Measurements from ENCODE around the gene CHMP4A. TPM values are rescaled to one million over a fixed set of nuclear protein-coding genes. Genes with fewer than 3 reads are reported as not detected.
"Not testable (repeated sequence)": the region's sequence is repeated elsewhere in the genome, so short reads cannot be mapped to it uniquely, and the experiment has no call there.

Gene CHMP4A
- total RNA-seq, 1 experiment from 2014 or later = 58.3 TPM

- Histone ChIP-seq H2AFZ (ENCODE audit: low read length) (no peak overlapping the region), H3F3A (ENCODE audit: low read length, unreplicated experiment) (peaks cover 5% of the 10 kb centered on the region), H3K27ac (ENCODE audit: low read length) (no peak overlapping the region), H3K4me1 (ENCODE audit: insufficient read depth, low read length) (peaks cover 4% of the 10 kb centered on the region; the same call in 1 of the 2 replicates), H3K27me3 (ENCODE audit: low read length) (no peaks in the 10 kb centered on the region), H3K36me3 (ENCODE audit: low read depth, low read length) (peaks cover 6% of the 10 kb centered on the region; the same call in 1 of the 2 replicates), H4K20me1 (ENCODE audit: low read length) (no peaks in the 10 kb centered on the region), H3K4me3 (ENCODE audit: low read length) (no peak overlapping the region), H3K4me2 (ENCODE audit: low read length) (no peak overlapping the region), H3K9me3 (ENCODE audit: low read length) (no peaks in the 10 kb centered on the region), H3K9me2 (replicated peaks; ENCODE audit: low read length) (no peaks in the 10 kb centered on the region), H3K79me2 (ENCODE audit: low read length) (peaks cover 37% of the 10 kb centered on the region), H3K9ac (ENCODE audit: low read length) (no peak overlapping the region)
- CTCF ChIA-PET = no interaction called here
- intact Hi-C loops (cut with micrococcal nuclease) = loop anchor here (5.0 kb wide), 1 partner anchor 78 kb away; the partner anchor contains the start of genes DHRS1 and NOP9
- POLR2A ChIA-PET (ENCODE audit: unreplicated experiment) = no interaction called here
- TF ChIP-seq, protein P1, sequence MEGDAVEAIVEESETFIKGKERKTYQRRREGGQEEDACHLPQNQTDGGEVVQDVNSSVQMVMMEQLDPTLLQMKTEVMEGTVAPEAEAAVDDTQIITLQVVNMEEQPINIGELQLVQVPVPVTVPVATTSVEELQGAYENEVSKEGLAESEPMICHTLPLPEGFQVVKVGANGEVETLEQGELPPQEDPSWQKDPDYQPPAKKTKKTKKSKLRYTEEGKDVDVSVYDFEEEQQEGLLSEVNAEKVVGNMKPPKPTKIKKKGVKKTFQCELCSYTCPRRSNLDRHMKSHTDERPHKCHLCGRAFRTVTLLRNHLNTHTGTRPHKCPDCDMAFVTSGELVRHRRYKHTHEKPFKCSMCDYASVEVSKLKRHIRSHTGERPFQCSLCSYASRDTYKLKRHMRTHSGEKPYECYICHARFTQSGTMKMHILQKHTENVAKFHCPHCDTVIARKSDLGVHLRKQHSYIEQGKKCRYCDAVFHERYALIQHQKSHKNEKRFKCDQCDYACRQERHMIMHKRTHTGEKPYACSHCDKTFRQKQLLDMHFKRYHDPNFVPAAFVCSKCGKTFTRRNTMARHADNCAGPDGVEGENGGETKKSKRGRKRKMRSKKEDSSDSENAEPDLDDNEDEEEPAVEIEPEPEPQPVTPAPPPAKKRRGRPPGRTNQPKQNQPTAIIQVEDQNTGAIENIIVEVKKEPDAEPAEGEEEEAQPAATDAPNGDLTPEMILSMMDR (conservative IDR thresholded peaks at IDR 0.05; ENCODE audit: low read depth, low read length) = no peak
- ATAC-seq (no peak), DNase-seq (no peak)
- BruUV-seq (replicated peaks) = no TSS peak
Measured at GRCh38 chr14:24219080-24219479, 5.8 kb upstream of the CHMP4A start.

GRCh38 chr14:24216876-24217275, 3.6 kb upstream of the CHMP4A start:
- H3K27me3 ChIP-seq (ENCODE audit: low read length); H3K4me2 ChIP-seq (ENCODE audit: low read length); H3K27ac ChIP-seq (ENCODE audit: low read length); BruUV-seq (replicated peaks); H3K4me3 ChIP-seq (ENCODE audit: low read length); DNase-seq; ATAC-seq; CTCF ChIA-PET; H4K20me1 ChIP-seq (ENCODE audit: low read length); H3K9me2 ChIP-seq (replicated peaks; ENCODE audit: low read length); H3K36me3 ChIP-seq (ENCODE audit: low read depth, low read length); H3F3A ChIP-seq (ENCODE audit: low read length, unreplicated experiment); H2AFZ ChIP-seq (ENCODE audit: low read length); H3K9me3 ChIP-seq (ENCODE audit: low read length); H3K9ac ChIP-seq (ENCODE audit: low read length); POLR2A ChIA-PET (ENCODE audit: unreplicated experiment): not testable (repeated sequence)
- intact Hi-C loops (cut with micrococcal nuclease) = loop anchor here (2.0 to 5.0 kb wide), 2 partner anchors 16 to 80 kb away; partner anchors contain the start of genes DHRS1, GMPR2, NEDD8 and NOP9
- Histone ChIP-seq H3K79me2 (ENCODE audit: low read length) (peaks cover 30% of the 10 kb centered on the region), H3K4me1 (ENCODE audit: insufficient read depth, low read length) (peaks cover 11% of the 10 kb centered on the region)

DNA sequence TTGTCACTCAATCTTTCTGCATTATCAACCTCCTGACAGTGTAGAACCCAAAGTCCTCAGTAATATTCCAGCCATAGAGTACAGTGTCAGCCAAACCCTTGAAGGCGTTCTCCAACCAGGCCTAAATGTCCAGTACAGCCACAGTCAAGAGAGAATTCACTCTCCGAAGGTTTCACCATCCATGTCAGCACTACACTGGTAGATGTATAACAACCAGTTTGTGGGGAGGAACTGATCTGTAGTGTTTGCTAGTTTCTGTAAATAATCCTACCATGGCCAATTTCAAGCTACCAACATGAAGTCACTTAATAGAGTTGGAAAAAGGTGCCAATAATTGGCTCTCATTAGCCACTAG, 3.0 kb upstream of the CHMP4A start:
- POLR2A ChIA-PET (ENCODE audit: unreplicated experiment) = no interaction called here
- Histone ChIP-seq H3F3A (ENCODE audit: low read length, unreplicated experiment) (peaks cover 5% of the 10 kb centered on the region), H3K79me2 (ENCODE audit: low read length) (peaks cover 31% of the 10 kb centered on the region), H3K9ac (ENCODE audit: low read length) (0 out of 2 replicates have a peak overlapping the region, but pooled peaks have one; percentile 76), H3K4me1 (ENCODE audit: insufficient read depth, low read length) (peaks cover 11% of the 10 kb centered on the region), H4K20me1 (ENCODE audit: low read length) (no peaks in the 10 kb centered on the region), H3K27ac (ENCODE audit: low read length) (no peak overlapping the region), H3K27me3 (ENCODE audit: low read length) (no peaks in the 10 kb centered on the region), H3K4me3 (ENCODE audit: low read length) (peak overlapping the region; percentile 81), H2AFZ (ENCODE audit: low read length) (peak overlapping the region; percentile 86; the same call in 1 of the 2 replicates), H3K9me3 (ENCODE audit: low read length) (no peaks in the 10 kb centered on the region), H3K36me3 (ENCODE audit: low read depth, low read length) (peaks cover 6% of the 10 kb centered on the region; the same call in 1 of the 2 replicates), H3K9me2 (replicated peaks; ENCODE audit: low read length) (no peaks in the 10 kb centered on the region), H3K4me2 (ENCODE audit: low read length) (peak overlapping the region; percentile 86)
- DNase-seq (no peak), ATAC-seq (no peak)
- no TSS peak for BruUV-seq (replicated peaks)
- intact Hi-C loops (cut with micrococcal nuclease) = loop anchor here (2.0 to 5.0 kb wide), 2 partner anchors 16 to 81 kb away; partner anchors contain the start of genes DHRS1, GMPR2, NEDD8 and NOP9
- no peak for TF ChIP-seq EZH2 (IDR thresholded peaks at IDR 0.05; ENCODE audit: low read length, unreplicated experiment)
- no peak for TF ChIP-seq EZH2phosphoT487 (IDR thresholded peaks at IDR 0.05; ENCODE audit: borderline replicate concordance, low read length)
- TF ChIP-seq, protein P1 (conservative IDR thresholded peaks at IDR 0.05; ENCODE audit: low read depth, low read length) = no peak
- CTCF ChIA-PET = interaction anchor here (1.0 kb wide), 3 partner anchors 26 to 92 kb away, joined by 3 to 9 read pairs (median 5); partner anchors contain the start of genes CIDEB and TINF2
